HepG2 (cell line): Measurements from ENCODE around the gene ADPRHL1. TPM values are rescaled to one million over a fixed set of nuclear protein-coding genes. Genes with fewer than 3 reads are reported as not detected.
A peak's percentile ranks its signal among the peaks of the same experiment; 100 is the strongest.

Source experiments
- ELF1 ChIP-seq: sonication (generic); formaldehyde crosslinking; IDR thresholded peaks from 2 replicates; pipeline ENCODE4 v1.4.0; 2020; ENCODE audit warnings: missing genetic modification reagents
- ETV5 ChIP-seq: IDR thresholded peaks from 2 replicates; pipeline ENCODE4 v1.6.1; 2018; ENCODE audit warnings: missing biosample characterization, missing genetic modification reagents, inconsistent platforms, borderline replicate concordance
- IRF2 ChIP-seq: IDR thresholded peaks from 2 replicates; pipeline ENCODE4 v1.6.1; 2018; ENCODE audit warnings: missing genetic modification reagents, missing compliant biosample characterization
- SIN3B ChIP-seq: fragments of 150-350 bp; IDR thresholded peaks from 2 replicates; pipeline ENCODE4 v1.6.1; 2014; ENCODE audit warnings: low read length
- ZNF101 ChIP-seq: sonication (generic); formaldehyde crosslinking; IDR thresholded peaks from 2 replicates; pipeline ENCODE4 v1.4.0; 2020; ENCODE audit warnings: mild to moderate bottlenecking, low read depth, missing genetic modification reagents, borderline replicate concordance
- ZNF318 ChIP-seq: sonication (generic); formaldehyde crosslinking; IDR thresholded peaks from 2 replicates; pipeline ENCODE4 v1.4.0; 2020; ENCODE audit warnings: mild to moderate bottlenecking, missing genetic modification reagents
- ZNF567 ChIP-seq: sonication (generic); formaldehyde crosslinking; IDR thresholded peaks from 2 replicates; pipeline ENCODE4 v1.8.1; 2023; ENCODE audit warnings: mild to moderate bottlenecking, missing genetic modification reagents, borderline replicate concordance
- ZZZ3 ChIP-seq: sonication (generic); formaldehyde crosslinking; IDR thresholded peaks from 2 replicates; pipeline ENCODE4 v1.4.0; 2020; ENCODE audit warnings: missing genetic modification reagents, mild to moderate bottlenecking, borderline replicate concordance
- polyA plus RNA-seq, 8 experiments: library from polyadenylated mRNA; depleted of rRNA in 3 of 8; stranded (reverse) in 7 of 8; unstranded in 1 of 8; fragments of >200 nt; fragmentation: Illumina TruSeq in 4 of 8; extraction: Trizol in 4 of 8; gene quantifications; 2 replicates each; pipeline versions ENCODE4 v1.2.1 to v1.2.3, GENCODE V29; 2011 to 2016; ENCODE audit warnings: low read depth in 4 of 8, missing spikeins in 1 of 8, mixed read lengths in 1 of 8; ENCODE audit not compliant: insufficient read depth in 1 of 8
- total RNA-seq, 5 experiments: library from RNA; depleted of rRNA; stranded (reverse); fragments of >200 nt; fragmentation: Illumina TruSeq; extraction: Trizol; gene quantifications; 2 replicates each; pipeline ENCODE4 v1.2.3, GENCODE V29; 2016; ENCODE audit warnings: low read depth in 1 of 5
- TF ChIP-seq, protein P1 (sequence below): sonication (generic); formaldehyde crosslinking; IDR thresholded peaks from 2 replicates; pipeline ENCODE4 v1.5.1; 2020; ENCODE audit warnings: mild to moderate bottlenecking, missing genetic modification reagents, moderate library complexity
- TF ChIP-seq, protein P2 (sequence below): sonication (generic); formaldehyde crosslinking; IDR thresholded peaks from 2 replicates; pipeline ENCODE4 v1.5.1; 2020; ENCODE audit warnings: mild to moderate bottlenecking, moderate library complexity, missing genetic modification reagents

ADPRHL1 gene
- total and polyA plus RNA-seq, 2 of the 13 experiments (the other 11 are each of a cell fraction or from before 2014, with no cell fraction given): 0.34 to 0.40 TPM

- TF ChIP-seq ZNF567 (CRISPR knock-in tag) (0 out of 2 replicates have a peak, but pooled peaks have one; percentile 58), ELF1 (CRISPR knock-in tag) (peak; percentile 96), SIN3B (peak; percentile 62; the same call in 1 of the 2 replicates), ETV5 (CRISPR knock-in tag) (peak; percentile 75), ZZZ3 (peak; percentile 71; the same call in 1 of the 2 replicates), ZNF101 (CRISPR knock-in tag) (0 out of 2 replicates have a peak, but pooled peaks have one; percentile 32), ZNF318 (CRISPR knock-in tag) (0 out of 2 replicates have a peak, but pooled peaks have one; percentile 35), IRF2 (peak; percentile 44; the same call in 1 of the 2 replicates)
- TF ChIP-seq, protein P1, sequence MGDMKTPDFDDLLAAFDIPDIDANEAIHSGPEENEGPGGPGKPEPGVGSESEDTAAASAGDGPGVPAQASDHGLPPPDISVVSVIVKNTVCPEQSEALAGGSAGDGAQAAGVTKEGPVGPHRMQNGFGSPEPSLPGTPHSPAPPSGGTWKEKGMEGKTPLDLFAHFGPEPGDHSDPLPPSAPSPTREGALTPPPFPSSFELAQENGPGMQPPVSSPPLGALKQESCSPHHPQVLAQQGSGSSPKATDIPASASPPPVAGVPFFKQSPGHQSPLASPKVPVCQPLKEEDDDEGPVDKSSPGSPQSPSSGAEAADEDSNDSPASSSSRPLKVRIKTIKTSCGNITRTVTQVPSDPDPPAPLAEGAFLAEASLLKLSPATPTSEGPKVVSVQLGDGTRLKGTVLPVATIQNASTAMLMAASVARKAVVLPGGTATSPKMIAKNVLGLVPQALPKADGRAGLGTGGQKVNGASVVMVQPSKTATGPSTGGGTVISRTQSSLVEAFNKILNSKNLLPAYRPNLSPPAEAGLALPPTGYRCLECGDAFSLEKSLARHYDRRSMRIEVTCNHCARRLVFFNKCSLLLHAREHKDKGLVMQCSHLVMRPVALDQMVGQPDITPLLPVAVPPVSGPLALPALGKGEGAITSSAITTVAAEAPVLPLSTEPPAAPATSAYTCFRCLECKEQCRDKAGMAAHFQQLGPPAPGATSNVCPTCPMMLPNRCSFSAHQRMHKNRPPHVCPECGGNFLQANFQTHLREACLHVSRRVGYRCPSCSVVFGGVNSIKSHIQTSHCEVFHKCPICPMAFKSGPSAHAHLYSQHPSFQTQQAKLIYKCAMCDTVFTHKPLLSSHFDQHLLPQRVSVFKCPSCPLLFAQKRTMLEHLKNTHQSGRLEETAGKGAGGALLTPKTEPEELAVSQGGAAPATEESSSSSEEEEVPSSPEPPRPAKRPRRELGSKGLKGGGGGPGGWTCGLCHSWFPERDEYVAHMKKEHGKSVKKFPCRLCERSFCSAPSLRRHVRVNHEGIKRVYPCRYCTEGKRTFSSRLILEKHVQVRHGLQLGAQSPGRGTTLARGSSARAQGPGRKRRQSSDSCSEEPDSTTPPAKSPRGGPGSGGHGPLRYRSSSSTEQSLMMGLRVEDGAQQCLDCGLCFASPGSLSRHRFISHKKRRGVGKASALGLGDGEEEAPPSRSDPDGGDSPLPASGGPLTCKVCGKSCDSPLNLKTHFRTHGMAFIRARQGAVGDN (CRISPR knock-in tag): peak; percentile 93
- TF ChIP-seq, protein P2, sequence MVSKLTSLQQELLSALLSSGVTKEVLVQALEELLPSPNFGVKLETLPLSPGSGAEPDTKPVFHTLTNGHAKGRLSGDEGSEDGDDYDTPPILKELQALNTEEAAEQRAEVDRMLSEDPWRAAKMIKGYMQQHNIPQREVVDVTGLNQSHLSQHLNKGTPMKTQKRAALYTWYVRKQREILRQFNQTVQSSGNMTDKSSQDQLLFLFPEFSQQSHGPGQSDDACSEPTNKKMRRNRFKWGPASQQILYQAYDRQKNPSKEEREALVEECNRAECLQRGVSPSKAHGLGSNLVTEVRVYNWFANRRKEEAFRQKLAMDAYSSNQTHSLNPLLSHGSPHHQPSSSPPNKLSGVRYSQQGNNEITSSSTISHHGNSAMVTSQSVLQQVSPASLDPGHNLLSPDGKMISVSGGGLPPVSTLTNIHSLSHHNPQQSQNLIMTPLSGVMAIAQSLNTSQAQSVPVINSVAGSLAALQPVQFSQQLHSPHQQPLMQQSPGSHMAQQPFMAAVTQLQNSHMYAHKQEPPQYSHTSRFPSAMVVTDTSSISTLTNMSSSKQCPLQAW (CRISPR knock-in tag): no peak
Measured at GRCh38 chr13:113448885-113449692, 4.2 kb downstream of the ADPRHL1 start (continued).
